ENCODE results near the gene SPATS2L.

SPATS2L gene

DNA sequence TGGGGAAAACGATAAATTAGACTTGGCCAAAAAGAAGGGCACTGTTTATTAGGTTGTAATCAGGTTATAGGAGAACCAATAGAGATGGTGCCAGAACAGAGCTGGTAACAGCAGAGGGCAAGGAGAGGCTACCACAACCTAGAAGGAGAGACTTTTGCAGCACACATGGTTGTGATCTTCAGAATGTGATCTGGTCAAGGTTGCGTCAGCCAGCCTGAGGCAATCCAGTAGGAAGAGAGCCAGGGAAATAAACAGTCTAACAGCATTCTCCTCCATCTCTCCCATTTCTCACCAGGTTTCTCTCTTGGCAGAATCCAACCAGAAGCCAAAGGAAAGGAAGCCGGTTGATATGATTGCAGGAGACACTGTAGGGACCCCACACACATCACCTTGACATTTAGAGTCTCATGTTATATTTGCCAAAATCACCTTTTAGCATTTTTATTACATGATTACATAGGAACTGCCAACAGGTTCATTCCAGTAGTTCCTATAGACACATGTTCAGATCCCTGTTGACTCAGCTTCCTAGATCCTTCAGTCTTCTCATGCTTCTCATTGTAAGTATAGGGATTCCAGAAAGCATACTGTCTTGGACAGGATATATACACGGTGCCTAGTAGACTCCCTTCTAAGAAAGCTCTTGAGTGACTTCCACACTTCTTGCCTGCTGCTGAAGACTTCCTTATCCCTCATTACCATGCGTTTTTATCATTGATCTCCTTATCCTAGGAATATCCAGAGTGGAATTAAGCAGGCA lies 17.6 kb upstream of the SPATS2L start:
- H4K20me1 ChIP-seq (ENCODE audit: insufficient read depth, low read length, poor library complexity, severe bottlenecking), result no peaks in the 10 kb centered on the region
- no peaks in the 10 kb centered on the region for H3F3A ChIP-seq (ENCODE audit: low read depth)
- no peak for TF ChIP-seq EZH2phosphoT487 (IDR thresholded peaks at IDR 0.05; ENCODE audit: borderline replicate concordance)
- TF ChIP-seq, protein P1, sequence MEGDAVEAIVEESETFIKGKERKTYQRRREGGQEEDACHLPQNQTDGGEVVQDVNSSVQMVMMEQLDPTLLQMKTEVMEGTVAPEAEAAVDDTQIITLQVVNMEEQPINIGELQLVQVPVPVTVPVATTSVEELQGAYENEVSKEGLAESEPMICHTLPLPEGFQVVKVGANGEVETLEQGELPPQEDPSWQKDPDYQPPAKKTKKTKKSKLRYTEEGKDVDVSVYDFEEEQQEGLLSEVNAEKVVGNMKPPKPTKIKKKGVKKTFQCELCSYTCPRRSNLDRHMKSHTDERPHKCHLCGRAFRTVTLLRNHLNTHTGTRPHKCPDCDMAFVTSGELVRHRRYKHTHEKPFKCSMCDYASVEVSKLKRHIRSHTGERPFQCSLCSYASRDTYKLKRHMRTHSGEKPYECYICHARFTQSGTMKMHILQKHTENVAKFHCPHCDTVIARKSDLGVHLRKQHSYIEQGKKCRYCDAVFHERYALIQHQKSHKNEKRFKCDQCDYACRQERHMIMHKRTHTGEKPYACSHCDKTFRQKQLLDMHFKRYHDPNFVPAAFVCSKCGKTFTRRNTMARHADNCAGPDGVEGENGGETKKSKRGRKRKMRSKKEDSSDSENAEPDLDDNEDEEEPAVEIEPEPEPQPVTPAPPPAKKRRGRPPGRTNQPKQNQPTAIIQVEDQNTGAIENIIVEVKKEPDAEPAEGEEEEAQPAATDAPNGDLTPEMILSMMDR (conservative IDR thresholded peaks at IDR 0.05; ENCODE audit: low read length), result no peak
- H3K9me3 ChIP-seq (ENCODE audit: insufficient read depth, low read depth, low read length), result no peaks in the 10 kb centered on the region
- no peaks in the 10 kb centered on the region for H3K36me3 ChIP-seq (ENCODE audit: insufficient read depth, low read length)
- H3K79me2 ChIP-seq (ENCODE audit: insufficient read depth, low read length), result no peaks in the 10 kb centered on the region
- no peaks in the 10 kb centered on the region for H3K27me3 ChIP-seq (ENCODE audit: insufficient read depth, low read length, poor library complexity, severe bottlenecking)
- H3K4me1 ChIP-seq (ENCODE audit: insufficient read depth, low read length, poor library complexity, severe bottlenecking), result no peaks in the 10 kb centered on the region
- no peak overlapping the region for H3K4me3 ChIP-seq (ENCODE audit: low read length, poor library complexity, severe bottlenecking)
- no peak overlapping the region for H3K4me2 ChIP-seq (ENCODE audit: low read depth, low read length, poor library complexity, severe bottlenecking)
- no peaks in the 10 kb centered on the region for H3K9me2 ChIP-seq (replicated peaks; ENCODE audit: low read depth, low read length)
- no peak overlapping the region for H3K9ac ChIP-seq (ENCODE audit: low read depth, low read length, poor library complexity, severe bottlenecking)
- H2AFZ ChIP-seq (ENCODE audit: low read length), result no peak overlapping the region

DNA sequence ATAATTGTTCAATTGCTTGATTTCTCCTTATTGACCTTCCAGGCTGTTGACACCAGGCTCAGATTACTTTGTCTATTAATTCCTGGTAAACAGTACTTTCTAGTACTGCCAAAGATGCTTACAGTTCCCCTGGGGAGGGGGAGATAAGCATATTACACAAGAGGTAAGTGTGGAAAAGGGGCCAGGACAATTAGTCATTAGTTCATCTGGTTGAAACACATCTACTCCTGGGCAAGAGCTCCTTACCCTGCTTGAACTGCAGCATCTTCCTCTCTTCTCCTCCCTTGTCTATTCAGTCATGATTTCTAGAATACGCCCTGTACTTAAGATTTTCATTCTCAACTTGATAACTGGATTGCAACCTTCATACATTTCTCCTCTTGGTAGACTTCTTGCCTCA lies 10.4 kb upstream of the SPATS2L start:
- H3F3A ChIP-seq (ENCODE audit: low read depth), result no peaks in the 10 kb centered on the region
- H3K9me3 ChIP-seq (ENCODE audit: insufficient read depth, low read depth, low read length), result no peaks in the 10 kb centered on the region
- H3K4me2 ChIP-seq (ENCODE audit: low read depth, low read length, poor library complexity, severe bottlenecking), result no peak overlapping the region
- no peaks in the 10 kb centered on the region for H3K4me1 ChIP-seq (ENCODE audit: insufficient read depth, low read length, poor library complexity, severe bottlenecking)
- H2AFZ ChIP-seq (ENCODE audit: low read length), result no peak overlapping the region
- H3K79me2 ChIP-seq (ENCODE audit: insufficient read depth, low read length), result no peaks in the 10 kb centered on the region
- no peak overlapping the region for H3K9ac ChIP-seq (ENCODE audit: low read depth, low read length, poor library complexity, severe bottlenecking)
- no peaks in the 10 kb centered on the region for H3K27me3 ChIP-seq (ENCODE audit: insufficient read depth, low read length, poor library complexity, severe bottlenecking)
- no peak overlapping the region for H3K4me3 ChIP-seq (ENCODE audit: low read length, poor library complexity, severe bottlenecking)
- TF ChIP-seq EZH2phosphoT487 (IDR thresholded peaks at IDR 0.05; ENCODE audit: borderline replicate concordance), result no peak
- TF ChIP-seq, protein P1 (conservative IDR thresholded peaks at IDR 0.05; ENCODE audit: low read length), result no peak
- H3K9me2 ChIP-seq (replicated peaks; ENCODE audit: low read depth, low read length), result no peaks in the 10 kb centered on the region
- H3K36me3 ChIP-seq (ENCODE audit: insufficient read depth, low read length), result no peaks in the 10 kb centered on the region
- no peaks in the 10 kb centered on the region for H4K20me1 ChIP-seq (ENCODE audit: insufficient read depth, low read length, poor library complexity, severe bottlenecking)

DNA sequence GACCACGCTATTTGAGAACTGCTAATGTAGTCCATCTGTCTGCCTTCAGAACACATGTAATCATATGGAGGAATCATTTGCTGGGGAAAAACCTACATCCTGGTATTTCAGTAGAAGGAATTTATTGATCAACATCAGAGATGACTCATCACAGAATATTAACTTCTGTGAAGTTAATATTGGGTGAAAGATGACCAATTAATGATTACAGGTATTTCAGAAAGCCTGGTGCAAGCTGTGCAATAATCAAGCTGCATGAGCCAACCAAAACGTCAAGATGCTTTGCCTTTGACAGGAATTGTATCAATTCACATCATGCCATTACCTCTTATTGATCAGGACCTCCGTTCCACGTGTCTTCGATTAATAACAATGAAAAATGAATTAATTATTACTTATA lies 9.4 kb upstream of the SPATS2L start:
- no peaks in the 10 kb centered on the region for H3K36me3 ChIP-seq (ENCODE audit: insufficient read depth, low read length)
- H3K4me2 ChIP-seq (ENCODE audit: low read depth, low read length, poor library complexity, severe bottlenecking), result no peak overlapping the region
- no peaks in the 10 kb centered on the region for H3K27me3 ChIP-seq (ENCODE audit: insufficient read depth, low read length, poor library complexity, severe bottlenecking)
- H3F3A ChIP-seq (ENCODE audit: low read depth), result no peaks in the 10 kb centered on the region
- H3K9me2 ChIP-seq (replicated peaks; ENCODE audit: low read depth, low read length), result no peaks in the 10 kb centered on the region
- no peaks in the 10 kb centered on the region for H4K20me1 ChIP-seq (ENCODE audit: insufficient read depth, low read length, poor library complexity, severe bottlenecking)
- TF ChIP-seq, protein P1 (conservative IDR thresholded peaks at IDR 0.05; ENCODE audit: low read length), result no peak
- TF ChIP-seq EZH2phosphoT487 (IDR thresholded peaks at IDR 0.05; ENCODE audit: borderline replicate concordance), result no peak
- H2AFZ ChIP-seq (ENCODE audit: low read length), result no peak overlapping the region
- H3K9ac ChIP-seq (ENCODE audit: low read depth, low read length, poor library complexity, severe bottlenecking), result no peak overlapping the region
- no peak overlapping the region for H3K4me3 ChIP-seq (ENCODE audit: low read length, poor library complexity, severe bottlenecking)
- no peaks in the 10 kb centered on the region for H3K4me1 ChIP-seq (ENCODE audit: insufficient read depth, low read length, poor library complexity, severe bottlenecking)
- no peaks in the 10 kb centered on the region for H3K79me2 ChIP-seq (ENCODE audit: insufficient read depth, low read length)
- no peaks in the 10 kb centered on the region for H3K9me3 ChIP-seq (ENCODE audit: insufficient read depth, low read depth, low read length)

All from Loucy (cell line).